CD14-positive monocyte (primary cell): ENCODE results near the gene TGFBRAP1. TPM values are rescaled to one million over a fixed set of nuclear protein-coding genes. Genes with fewer than 3 reads are reported as not detected.

Source experiments
- DNase-seq, 3 donors: peaks; one replicate each; pipeline ENCODE4 v3.0.0-alpha.2; 2011 to 2022
- H2AFZ ChIP-seq: 2 replicates; pipeline ENCODE4 v1.6.0; 2012; ENCODE audit warnings: mild to moderate bottlenecking, low read depth, low read length, inconsistent platforms; ENCODE audit not compliant: insufficient read depth, poor library complexity, severe bottlenecking
- H3K27ac ChIP-seq, 2 donors: 1 replicate in 1 of 2; 2 replicates in 1 of 2; pipeline ENCODE4 v1.5.1; 2012 to 2013; ENCODE audit warnings: low read length in 2 of 2, control low read depth in 1 of 2, inconsistent platforms in 1 of 2, low read depth in 1 of 2, mild to moderate bottlenecking in 1 of 2
- H3K27me3 ChIP-seq, 2 donors: one replicate each; pipeline versions ENCODE4 v1.6.0 to v1.6.1; 2011 to 2013; ENCODE audit warnings: low read length in 2 of 2; ENCODE audit not compliant: control insufficient read depth in 2 of 2, insufficient read depth in 2 of 2
- H3K36me3 ChIP-seq, 2 donors: replicated peaks in 1 of 2; 1 replicate in 1 of 2; 2 replicates in 1 of 2; pipeline versions ENCODE4 v1.5.1 to v1.6.1; 2012 to 2013; ENCODE audit warnings: low read length in 2 of 2, control low read depth in 1 of 2, inconsistent platforms in 1 of 2, mild to moderate bottlenecking in 1 of 2; ENCODE audit not compliant: insufficient read depth in 2 of 2, control insufficient read depth in 1 of 2
- H3K4me1 ChIP-seq, 2 donors: 1 replicate in 1 of 2; 2 replicates in 1 of 2; pipeline versions ENCODE4 v1.5.1 to v1.6.1; 2012 to 2013; ENCODE audit warnings: low read length in 2 of 2, control low read depth in 1 of 2, inconsistent platforms in 1 of 2, mild to moderate bottlenecking in 1 of 2, moderate library complexity in 1 of 2; ENCODE audit not compliant: insufficient read depth in 2 of 2, control insufficient read depth in 1 of 2
- H3K4me2 ChIP-seq: replicated peaks from 2 replicates; pipeline ENCODE3; 2012; ENCODE audit warnings: low read length, moderate library complexity, mild to moderate bottlenecking; ENCODE audit not compliant: poor library complexity, severe bottlenecking; ENCODE audit errors: extremely low read depth
- H3K4me3 ChIP-seq, 3 experiments: fragments of 200-600 bp in 1 of 3; sonication (generic) in 1 of 3; replicated peaks in 1 of 3; 1 replicate in 2 of 3; 2 replicates in 1 of 3; pipeline ENCODE4 v1.5.1; 2011 to 2013; ENCODE audit warnings: low read length in 3 of 3, mild to moderate bottlenecking in 3 of 3, control low read depth in 2 of 3, low read depth in 2 of 3, inconsistent platforms in 1 of 3, moderate library complexity in 1 of 3
- H3K79me2 ChIP-seq: 2 replicates; pipeline ENCODE4 v1.6.0; 2012; ENCODE audit warnings: mild to moderate bottlenecking, control low read depth, inconsistent platforms, low read length, moderate library complexity; ENCODE audit not compliant: insufficient read depth
- H3K9ac ChIP-seq: 2 replicates; pipeline ENCODE4 v1.6.0; 2017; ENCODE audit warnings: low read length, mild to moderate bottlenecking; ENCODE audit not compliant: insufficient read depth, poor library complexity, severe bottlenecking
- H3K9me3 ChIP-seq, 2 donors: replicated peaks in 1 of 2; 1 replicate in 1 of 2; 2 replicates in 1 of 2; pipeline versions ENCODE4 v1.5.1 to v1.6.1; 2012 to 2013; ENCODE audit warnings: low read length in 2 of 2, control low read depth in 1 of 2; ENCODE audit not compliant: control insufficient read depth in 1 of 2, insufficient read depth in 1 of 2
- H4K20me1 ChIP-seq: 2 replicates; pipeline ENCODE4 v1.6.0; 2012; ENCODE audit warnings: mild to moderate bottlenecking, low read length, control low read depth, moderate library complexity; ENCODE audit not compliant: insufficient read depth
- H3K27ac Mint-ChIP-seq, 7 donors: one replicate each; pipeline ENCODE4 v1.8.0; 2020; ENCODE audit warnings: mild to moderate bottlenecking in 7 of 7, mixed read lengths in 7 of 7, moderate library complexity in 6 of 7, inconsistent platforms in 2 of 7
- H3K27me3 Mint-ChIP-seq, 3 donors: one replicate each; pipeline ENCODE4 v1.8.0; 2021 to 2022; ENCODE audit warnings: low read depth in 3 of 3, mild to moderate bottlenecking in 3 of 3, mixed read lengths in 3 of 3, moderate library complexity in 3 of 3, inconsistent platforms in 1 of 3
- H3K36me3 Mint-ChIP-seq, 2 donors: one replicate each; pipeline ENCODE4 v1.8.0; 2020; ENCODE audit warnings: mixed read lengths in 2 of 2, inconsistent platforms in 1 of 2, mild to moderate bottlenecking in 1 of 2
- H3K4me1 Mint-ChIP-seq: one replicate; pipeline ENCODE4 v1.8.0; 2020; ENCODE audit warnings: mild to moderate bottlenecking, mixed read lengths
- H3K4me3 Mint-ChIP-seq, 2 donors: one replicate each; pipeline ENCODE4 v1.8.0; 2020; ENCODE audit warnings: mild to moderate bottlenecking in 2 of 2, mixed read lengths in 2 of 2, moderate library complexity in 1 of 2
- H3K9me3 Mint-ChIP-seq, 7 donors: one replicate each; pipeline ENCODE4 v1.8.0; 2020 to 2022; ENCODE audit warnings: mixed read lengths in 7 of 7, mild to moderate bottlenecking in 6 of 7, moderate library complexity in 6 of 7, inconsistent platforms in 2 of 7
- WGBS: methylation state at CpG from one replicate; pipeline ENCODE4 v1.1.5; 2013; ENCODE audit warnings: missing lambda C conversion rate; ENCODE audit not compliant: insufficient coverage; 5-methylcytosine and 5-hydroxymethylcytosine counted together
- intact Hi-C, 2 donors: fragments of 100-400 bp; cut with micrococcal nuclease; formaldehyde crosslinking; loops; one replicate each; pipeline versions ENCODE4 v1.15.0 to v1.15.1; 2023
- polyA plus RNA-seq, 3 donors: library from polyadenylated mRNA; depleted of rRNA in 1 of 3; unstranded in 2 of 3; stranded (reverse) in 1 of 3; fragments of 300-500 nt in 2 of 3; fragments of >200 nt in 1 of 3; fragmentation: Illumina TruSeq in 2 of 3; gene quantifications; 1 replicate in 2 of 3; 2 replicates in 1 of 3; pipeline ENCODE4 v1.2.3, GENCODE V29; 2012 to 2021
- TF ChIP-seq, protein P1 (sequence below): fragments of 200-600 bp; IDR thresholded peaks from one replicate; pipeline ENCODE4 v1.8.0; 2022; ENCODE audit warnings: antibody characterized with exemption, mild to moderate bottlenecking

Gene TGFBRAP1
- polyA plus RNA-seq, 3 donors: 10.0 to 10.5 (median 10.2) TPM

DNA sequence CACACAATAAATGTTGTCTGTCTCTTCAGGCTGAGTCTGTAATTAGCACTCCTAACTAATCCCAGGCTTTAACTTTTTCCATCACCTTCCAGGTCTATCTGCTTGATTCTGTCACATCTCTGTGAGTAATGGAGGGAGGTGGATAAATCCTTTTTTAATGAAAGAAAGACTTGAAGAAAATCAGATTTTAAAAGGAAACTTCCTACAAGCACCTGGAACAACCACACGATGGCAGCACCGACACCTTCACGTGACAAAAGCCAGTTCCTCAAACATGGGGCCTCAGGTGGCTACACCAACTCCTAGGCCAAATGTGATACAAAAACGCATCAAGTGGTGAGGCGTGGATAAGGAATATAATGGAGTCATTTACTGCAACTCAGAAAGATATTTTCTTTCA lies 41.8 kb downstream of the TGFBRAP1 start:
- H3K4me1 ChIP-seq: no peaks in the 10 kb centered on the region
- Mint-ChIP-seq H3K4me1 (no peaks in the 10 kb centered on the region), H3K27me3 (peaks cover 0 to 3% (median 0%) of the 10 kb centered on the region in 3 donors), H3K4me3 (no peak overlapping the region), H3K27ac (peak overlapping the region in 2 of 7 donors; percentile 13 to 28), H3K9me3 (no peaks in the 10 kb centered on the region), H3K36me3 (peaks cover 69 to 75% of the 10 kb centered on the region in 2 donors)
- intact Hi-C loops: no loop called here
- H3K27me3 ChIP-seq: no peaks in the 10 kb centered on the region
- no peak overlapping the region for H3K9ac ChIP-seq
- H3K4me3 ChIP-seq: no peak overlapping the region
- peak; percentile 23 to 49 (median 41) for DNase-seq
- no peaks in the 10 kb centered on the region for H3K79me2 ChIP-seq
- H3K27ac ChIP-seq: peak overlapping the region in 1 of 2 donors; percentile 15
- peaks cover 79 to 99% of the 10 kb centered on the region in 2 donors for H3K36me3 ChIP-seq
- H3K9me3 ChIP-seq: no peaks in the 10 kb centered on the region
- H3K4me2 ChIP-seq: no peak overlapping the region
- WGBS: no CpG with 5 or more reads among the region's 5 CpGs
- H4K20me1 ChIP-seq: no peaks in the 10 kb centered on the region
- TF ChIP-seq, protein P1, sequence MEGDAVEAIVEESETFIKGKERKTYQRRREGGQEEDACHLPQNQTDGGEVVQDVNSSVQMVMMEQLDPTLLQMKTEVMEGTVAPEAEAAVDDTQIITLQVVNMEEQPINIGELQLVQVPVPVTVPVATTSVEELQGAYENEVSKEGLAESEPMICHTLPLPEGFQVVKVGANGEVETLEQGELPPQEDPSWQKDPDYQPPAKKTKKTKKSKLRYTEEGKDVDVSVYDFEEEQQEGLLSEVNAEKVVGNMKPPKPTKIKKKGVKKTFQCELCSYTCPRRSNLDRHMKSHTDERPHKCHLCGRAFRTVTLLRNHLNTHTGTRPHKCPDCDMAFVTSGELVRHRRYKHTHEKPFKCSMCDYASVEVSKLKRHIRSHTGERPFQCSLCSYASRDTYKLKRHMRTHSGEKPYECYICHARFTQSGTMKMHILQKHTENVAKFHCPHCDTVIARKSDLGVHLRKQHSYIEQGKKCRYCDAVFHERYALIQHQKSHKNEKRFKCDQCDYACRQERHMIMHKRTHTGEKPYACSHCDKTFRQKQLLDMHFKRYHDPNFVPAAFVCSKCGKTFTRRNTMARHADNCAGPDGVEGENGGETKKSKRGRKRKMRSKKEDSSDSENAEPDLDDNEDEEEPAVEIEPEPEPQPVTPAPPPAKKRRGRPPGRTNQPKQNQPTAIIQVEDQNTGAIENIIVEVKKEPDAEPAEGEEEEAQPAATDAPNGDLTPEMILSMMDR: peak; percentile 62
- no peak overlapping the region for H2AFZ ChIP-seq

DNA sequence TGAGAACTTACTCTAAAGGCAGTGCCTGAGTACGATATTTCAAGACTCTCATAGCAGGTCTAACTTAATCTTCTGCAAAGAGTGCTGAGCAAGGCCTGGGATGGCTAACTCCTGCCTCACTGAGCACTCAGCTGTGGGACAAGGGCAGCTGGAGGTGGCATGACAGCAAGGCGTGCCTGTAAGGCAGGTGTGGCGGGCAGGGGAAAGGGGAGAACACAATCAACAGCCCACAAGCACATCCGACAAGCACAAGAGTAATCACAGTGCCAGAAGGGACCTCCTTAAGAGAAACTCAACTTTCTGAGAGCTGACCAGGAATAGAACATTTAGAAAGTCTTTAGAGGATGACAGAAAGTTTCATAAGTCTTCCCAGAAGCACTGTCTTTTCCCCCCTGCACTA lies 46.0 kb downstream of the TGFBRAP1 start:
- Histone ChIP-seq H3K79me2 (no peaks in the 10 kb centered on the region), H4K20me1 (no peaks in the 10 kb centered on the region), H3K27me3 (no peaks in the 10 kb centered on the region), H3K4me2 (no peak overlapping the region), H2AFZ (no peak overlapping the region), H3K27ac (no peak overlapping the region), H3K9ac (no peak overlapping the region), H3K36me3 (peaks cover 80 to 100% of the 10 kb centered on the region in 2 donors), H3K9me3 (no peaks in the 10 kb centered on the region), H3K4me1 (no peaks in the 10 kb centered on the region), H3K4me3 (no peak overlapping the region)
- Mint-ChIP-seq H3K4me1 (no peaks in the 10 kb centered on the region), H3K4me3 (no peak overlapping the region), H3K36me3 (peaks cover 77 to 82% of the 10 kb centered on the region in 2 donors), H3K9me3 (no peaks in the 10 kb centered on the region), H3K27ac (peak overlapping the region in 1 of 7 donors; percentile 19), H3K27me3 (peaks cover 0 to 5% (median 0%) of the 10 kb centered on the region in 3 donors)
- intact Hi-C loops: no loop called here
- DNase-seq: no peak
- 89% methylated on average over 1 of the region's 4 CpGs for WGBS
- TF ChIP-seq, protein P1: no peak
